Activated CD8-positive, alpha-beta T cell treated with anti-CD3 and anti-CD28 coated beads, Interleukin-2, amount 10 ng/mL, durations not matched to agents 7 days and 5 days (primary cell): ENCODE results near the gene RPIA. TPM values are rescaled to one million over a fixed set of nuclear protein-coding genes. Genes with fewer than 3 reads are reported as not detected.
"Not testable (repeated sequence)": the region's sequence is repeated elsewhere in the genome, so short reads cannot be mapped to it uniquely, and the experiment has no call there.

Experiments
- ATAC-seq: fragments of 150-1000 bp; cut with Tn5 transposase; one replicate; pipeline ENCODE4 v1.10.0; 2021; ENCODE audit warnings: moderate library complexity
- CTCF ChIA-PET: fragments of 350-600 bp; sonication (Branson Sonifier 250); formaldehyde crosslinking; loops from one replicate; lab custom pipeline; 2021; ENCODE audit warnings: antibody characterized with exemption; lab: Charles Lee
- POLR2A ChIA-PET: fragments of 350-600 bp; sonication (Branson Sonifier 250); formaldehyde crosslinking; loops from one replicate; lab custom pipeline; 2021; ENCODE audit warnings: antibody characterized with exemption; lab: Charles Lee
- DNase-seq: peaks from one replicate; pipeline ENCODE4 v3.0.0-alpha.2; 2020
- H3K27ac Mint-ChIP-seq: one replicate; pipeline ENCODE4 v1.8.0; 2021; ENCODE audit warnings: mild to moderate bottlenecking, mixed read lengths
- H3K27me3 Mint-ChIP-seq: one replicate; pipeline ENCODE4 v1.8.0; 2021; ENCODE audit warnings: low read depth, mixed read lengths
- H3K36me3 Mint-ChIP-seq: one replicate; pipeline ENCODE4 v1.8.0; 2021; ENCODE audit warnings: low read depth, mixed read lengths
- H3K4me1 Mint-ChIP-seq: one replicate; pipeline ENCODE4 v1.8.0; 2021; ENCODE audit warnings: low read depth, mixed read lengths
- H3K4me3 Mint-ChIP-seq: one replicate; pipeline ENCODE4 v1.8.0; 2021; ENCODE audit warnings: mild to moderate bottlenecking, mixed read lengths
- H3K9me3 Mint-ChIP-seq: one replicate; pipeline ENCODE4 v1.8.0; 2022; ENCODE audit warnings: mixed read lengths; ENCODE audit not compliant: insufficient read depth
- total RNA-seq, 2 experiments: library from RNA; stranded (reverse); gene quantifications; one replicate each; pipeline ENCODE4 v1.2.3, GENCODE V29; 2021

RPIA gene
- total RNA-seq: 10 to 100 TPM; 47.8 to 51.8 TPM

- DNase-seq: peak; percentile 99
These were observed at the start of gene RPIA for GRCh38 chr2:88691339-88692183. Gene RPIA (plus strand): TSS chr2:88691673. CDS start chr2:88691699, 26 bp downstream.

GRCh38 chr2:88642278-88642677, 49.2 kb upstream of the RPIA start:
- Mint-ChIP-seq H3K9me3 (peaks cover 9% of the 10 kb centered on the region), H3K27ac (no peak overlapping the region), H3K27me3 (peaks cover 19% of the 10 kb centered on the region), H3K4me3 (no peak overlapping the region), H3K36me3 (peaks cover 19% of the 10 kb centered on the region), H3K4me1 (peaks cover 63% of the 10 kb centered on the region)
- ChIA-PET CTCF (interaction anchor here (1.0 to 2.4 kb wide), 2 partner anchors 27 to 51 kb away, joined by 3 to 7 read pairs; no protein-coding TSS in a partner anchor), POLR2A (no interaction called here)
- ATAC-seq: no peak
- DNase-seq: no peak

More at GRCh38 chr2:88691339-88692183, at the start of gene RPIA:
- ChIA-PET CTCF (interaction anchor here (0.9 to 3.1 kb wide), 12 partner anchors 10 to 98 kb away, joined by 3 to 17 read pairs (median 5); partner anchors contain the start of gene EIF2AK3), POLR2A (interaction anchor here (0.6 to 1.5 kb wide), 5 partner anchors 49 to 91 kb away, joined by 3 to 8 read pairs (median 3); partner anchors contain the start of gene EIF2AK3)
- Mint-ChIP-seq H3K27me3 (no peaks in the 10 kb centered on the region), H3K4me3 (peak within 1 kb of the TSS; percentile 93), H3K36me3 (peaks cover 7% of the 10 kb centered on the region), H3K9me3 (no peaks in the 10 kb centered on the region), H3K27ac (peak within 1 kb of the TSS; percentile 95), H3K4me1 (peaks cover 42% of the 10 kb centered on the region)
- ATAC-seq: peak; percentile 95

GRCh38 chr2:88645291-88645882, 46.1 kb upstream of the RPIA start:
- H3K36me3 Mint-ChIP-seq, H3K4me3 Mint-ChIP-seq, H3K27ac Mint-ChIP-seq, H3K9me3 Mint-ChIP-seq, POLR2A ChIA-PET, ATAC-seq, DNase-seq: not testable (repeated sequence)
- H3K27me3 Mint-ChIP-seq: peaks cover 19% of the 10 kb centered on the region
- peaks cover 33% of the 10 kb centered on the region for H3K4me1 Mint-ChIP-seq
- CTCF ChIA-PET: interaction anchor here (1.0 to 2.8 kb wide), 6 partner anchors 14 to 272 kb away, joined by 3 to 11 read pairs (median 6); no protein-coding TSS in a partner anchor

- CTCF ChIA-PET: no interaction called here
- Mint-ChIP-seq H3K36me3 (no peaks in the 10 kb centered on the region), H3K27me3 (peaks cover 2% of the 10 kb centered on the region), H3K4me3 (no peak overlapping the region), H3K4me1 (no peaks in the 10 kb centered on the region), H3K27ac (no peak overlapping the region), H3K9me3 (no peaks in the 10 kb centered on the region)
- no peak for DNase-seq
- ATAC-seq: no peak
- POLR2A ChIA-PET: no interaction called here
These were observed 39.8 kb upstream of the RPIA start for GRCh38 chr2:88651646-88652045.

- DNase-seq (no peak), ATAC-seq (no peak)
- H3K27ac Mint-ChIP-seq: no peak overlapping the region
- H3K9me3 Mint-ChIP-seq: no peaks in the 10 kb centered on the region
- H3K36me3 Mint-ChIP-seq: no peaks in the 10 kb centered on the region
- H3K4me1 Mint-ChIP-seq: no peaks in the 10 kb centered on the region
- POLR2A ChIA-PET: no interaction called here
- CTCF ChIA-PET: interaction anchor here (0.8 to 1.9 kb wide), 2 partner anchors 15 to 18 kb away, joined by 4 to 5 read pairs; no protein-coding TSS in a partner anchor
- peaks cover 2% of the 10 kb centered on the region for H3K27me3 Mint-ChIP-seq
- no peak overlapping the region for H3K4me3 Mint-ChIP-seq
These were observed 36.8 kb upstream of the RPIA start for GRCh38 chr2:88654714-88655113.

- ChIA-PET POLR2A (no interaction called here), CTCF (interaction anchor here (1.2 to 5.2 kb wide), 2 partner anchors 10 to 14 kb away, joined by 3 to 40 read pairs; no protein-coding TSS in a partner anchor)
- peaks cover 2% of the 10 kb centered on the region for H3K27me3 Mint-ChIP-seq
- H3K9me3 Mint-ChIP-seq: no peaks in the 10 kb centered on the region
- no peaks in the 10 kb centered on the region for H3K4me1 Mint-ChIP-seq
- ATAC-seq: no peak
- DNase-seq: no peak
- no peak overlapping the region for H3K4me3 Mint-ChIP-seq
- no peak overlapping the region for H3K27ac Mint-ChIP-seq
- H3K36me3 Mint-ChIP-seq: no peaks in the 10 kb centered on the region
These were observed 34.8 kb upstream of the RPIA start for GRCh38 chr2:88656690-88657089.

- ATAC-seq (no peak), DNase-seq (no peak)
- CTCF ChIA-PET: interaction anchor here (1.2 to 5.2 kb wide), 2 partner anchors 9 to 13 kb away, joined by 3 to 40 read pairs; no protein-coding TSS in a partner anchor
- H3K4me3 Mint-ChIP-seq: no peak overlapping the region
- H3K27ac Mint-ChIP-seq: no peak overlapping the region
- H3K36me3 Mint-ChIP-seq: no peaks in the 10 kb centered on the region
- no peaks in the 10 kb centered on the region for H3K4me1 Mint-ChIP-seq
- no peaks in the 10 kb centered on the region for H3K9me3 Mint-ChIP-seq
- POLR2A ChIA-PET: no interaction called here
- no peaks in the 10 kb centered on the region for H3K27me3 Mint-ChIP-seq
These were observed 34.3 kb upstream of the RPIA start for GRCh38 chr2:88657131-88657530.

GRCh38 chr2:88658326-88658725, 33.1 kb upstream of the RPIA start:
- H3K27me3 Mint-ChIP-seq: peaks cover under 1% of the 10 kb centered on the region
- DNase-seq (no peak), ATAC-seq (no peak)
- ChIA-PET CTCF (interaction anchor here (0.9 to 5.2 kb wide), 7 partner anchors 12 to 222 kb away, joined by 3 to 40 read pairs (median 3); no protein-coding TSS in a partner anchor), POLR2A (interaction anchor here (0.7 kb wide), 1 partner anchor 82 kb away, joined by 4 read pairs; no protein-coding TSS in a partner anchor)
- H3K36me3 Mint-ChIP-seq: no peaks in the 10 kb centered on the region
- H3K9me3 Mint-ChIP-seq: no peaks in the 10 kb centered on the region
- H3K4me1 Mint-ChIP-seq: no peaks in the 10 kb centered on the region
- H3K27ac Mint-ChIP-seq: no peak overlapping the region
- H3K4me3 Mint-ChIP-seq: no peak overlapping the region

- ATAC-seq: no peak
- H3K4me3 Mint-ChIP-seq: no peak overlapping the region
- POLR2A ChIA-PET: interaction anchor here (0.9 kb wide), 1 partner anchor 27 kb away, joined by 3 read pairs; no protein-coding TSS in a partner anchor
- H3K27ac Mint-ChIP-seq: no peak overlapping the region
- no peaks in the 10 kb centered on the region for H3K4me1 Mint-ChIP-seq
- peaks cover 2% of the 10 kb centered on the region for H3K27me3 Mint-ChIP-seq
- no peak for DNase-seq
- CTCF ChIA-PET: interaction anchor here (0.9 to 5.2 kb wide), 6 partner anchors 12 to 221 kb away, joined by 3 to 40 read pairs (median 3); no protein-coding TSS in a partner anchor
- H3K36me3 Mint-ChIP-seq: no peaks in the 10 kb centered on the region
- H3K9me3 Mint-ChIP-seq: no peaks in the 10 kb centered on the region
These were observed 32.5 kb upstream of the RPIA start for GRCh38 chr2:88658881-88659537.

GRCh38 chr2:88659538-88659915, 31.9 kb upstream of the RPIA start:
- no peaks in the 10 kb centered on the region for H3K36me3 Mint-ChIP-seq
- no peak overlapping the region for H3K27ac Mint-ChIP-seq
- H3K4me3 Mint-ChIP-seq: no peak overlapping the region
- DNase-seq: no peak
- no peaks in the 10 kb centered on the region for H3K4me1 Mint-ChIP-seq
- H3K27me3 Mint-ChIP-seq: peaks cover 2% of the 10 kb centered on the region
- no peaks in the 10 kb centered on the region for H3K9me3 Mint-ChIP-seq
- no peak for ATAC-seq
- POLR2A ChIA-PET: interaction anchor here (0.9 kb wide), 1 partner anchor 26 kb away, joined by 3 read pairs; no protein-coding TSS in a partner anchor
- CTCF ChIA-PET: interaction anchor here (1.0 to 5.2 kb wide), 4 partner anchors 11 to 66 kb away, joined by 3 to 40 read pairs (median 4); no protein-coding TSS in a partner anchor

GRCh38 chr2:88660622-88661021, 30.9 kb upstream of the RPIA start:
- ATAC-seq (no peak), DNase-seq (no peak)
- H3K27me3 Mint-ChIP-seq: peaks cover 2% of the 10 kb centered on the region
- ChIA-PET CTCF (interaction anchor here (5.2 kb wide), 1 partner anchor 10 kb away, joined by 40 read pairs; no protein-coding TSS in a partner anchor), POLR2A (no interaction called here)
- no peaks in the 10 kb centered on the region for H3K4me1 Mint-ChIP-seq
- H3K9me3 Mint-ChIP-seq: no peaks in the 10 kb centered on the region
- no peak overlapping the region for H3K27ac Mint-ChIP-seq
- H3K4me3 Mint-ChIP-seq: no peak overlapping the region
- no peaks in the 10 kb centered on the region for H3K36me3 Mint-ChIP-seq
